GM12874 (cell line): ENCODE measurements around the gene TNFRSF25.
A peak's percentile ranks its signal among the peaks of the same experiment; 100 is the strongest.

Source experiments
- CTCF ChIP-seq: IDR thresholded peaks from 2 replicates; pipeline ENCODE4 v1.5.1; 2011; ENCODE audit warnings: low read depth, mild to moderate bottlenecking, control low read depth, low read length, moderate library complexity; ENCODE audit not compliant: insufficient read depth

The TNFRSF25 gene

GRCh38 chr1:6414443-6414844 is 51.5 kb downstream of the TNFRSF25 start:
- peak; percentile 81 for TF ChIP-seq CTCF

DNA sequence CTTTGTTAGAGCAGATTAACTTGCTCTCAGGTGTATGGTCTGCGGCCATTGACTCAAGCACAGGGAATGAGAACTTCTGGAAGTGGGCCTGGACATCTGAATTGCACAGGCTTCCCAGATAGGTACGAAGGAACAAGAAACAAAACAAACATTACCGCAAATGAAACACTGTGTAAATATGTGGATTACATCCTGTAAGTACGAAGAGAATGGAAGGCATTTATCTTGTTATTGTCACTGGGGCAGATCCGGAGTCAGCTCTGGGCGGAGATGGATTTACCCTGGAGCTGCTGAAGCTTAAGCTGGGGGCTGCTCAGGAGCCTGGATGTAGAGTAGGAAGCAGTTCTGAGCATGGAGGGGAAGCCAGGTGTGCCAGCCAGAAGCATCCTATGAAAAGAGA is 53.1 kb downstream of the TNFRSF25 start:
- TF ChIP-seq CTCF = no peak
